SK-N-MC (cell line): Measurements from ENCODE around the gene KRTAP20-3.

Experiments used
- EZH2 ChIP-seq: fragments of 200-600 bp; sonication (generic); IDR thresholded peaks from one replicate; pipeline ENCODE4 v1.6.1; 2017; ENCODE audit warnings: antibody characterized with exemption
- FOXP2 ChIP-seq: optimal IDR thresholded peaks from 2 replicates; pipeline ENCODE3; 2011; ENCODE audit warnings: mild to moderate bottlenecking, moderate library complexity; ENCODE audit not compliant: insufficient read depth; ENCODE audit errors: extremely low read length, control extremely low read depth
- POLR2AphosphoS5 ChIP-seq: IDR thresholded peaks from 2 replicates; pipeline ENCODE4 v1.6.1; 2012; ENCODE audit warnings: mild to moderate bottlenecking, low read depth, low read length, borderline replicate concordance

DNA sequence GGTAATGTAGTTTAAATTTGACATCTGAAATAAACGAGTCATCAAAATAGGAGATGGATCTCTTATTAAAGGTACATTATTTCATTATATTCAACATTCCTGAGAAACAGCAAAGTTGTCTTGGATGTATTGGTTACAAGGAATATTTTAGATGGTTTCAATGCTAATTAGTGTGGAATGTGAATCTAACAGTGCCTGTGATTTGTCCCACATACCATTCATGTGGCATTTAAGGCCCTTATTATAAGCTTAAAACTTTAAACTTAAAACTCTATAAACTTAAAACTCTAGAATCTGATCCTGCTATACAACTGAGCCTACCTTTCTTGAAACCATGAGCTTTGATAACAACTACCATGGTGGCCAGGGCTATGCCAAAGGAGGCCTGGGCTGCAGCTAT is 41.9 kb upstream of the KRTAP20-3 start, which contains the start of gene KRTAP22-1:
- TF ChIP-seq EZH2 (no peak), POLR2AphosphoS5 (no peak), FOXP2 (no peak)
